ENCODE measurements around the gene SMARCAL1. TPM values are rescaled to one million over a fixed set of nuclear protein-coding genes. Genes with fewer than 3 reads are reported as not detected.

Gene SMARCAL1
- total RNA-seq, 1 experiment from 2014 or later = 20.9 TPM

GRCh38 chr2:216505133-216506106 is 93.1 kb downstream of the SMARCAL1 start (continued):
- TF ChIP-seq ZNF281 (CRISPR knock-in tag; IDR thresholded peaks at IDR 0.05) = no peak
- TF ChIP-seq E2F4 (CRISPR knock-in tag; IDR thresholded peaks at IDR 0.05; ENCODE audit: borderline replicate concordance, low read depth) = no peak
- TF ChIP-seq HMGXB4 (CRISPR knock-in tag; IDR thresholded peaks at IDR 0.05) = no peak
- no peak for TF ChIP-seq KAT7 (CRISPR knock-in tag; IDR thresholded peaks at IDR 0.05; ENCODE audit: borderline replicate concordance)
- TF ChIP-seq JUN (CRISPR knock-in tag; IDR thresholded peaks at IDR 0.05) = no peak
- no peak for TF ChIP-seq USF1 (CRISPR knock-in tag; IDR thresholded peaks at IDR 0.05)
- TF ChIP-seq SMAD3 (CRISPR knock-in tag; IDR thresholded peaks at IDR 0.05; ENCODE audit: borderline replicate concordance) = no peak
- peak; percentile 56; the same call in 1 of the 2 replicates for TF ChIP-seq ZNF416 (CRISPR knock-in tag; IDR thresholded peaks at IDR 0.05)
- no peak for TF ChIP-seq ATF6 (CRISPR knock-in tag; IDR thresholded peaks at IDR 0.05)
- no peak for TF ChIP-seq ELF4 (CRISPR knock-in tag; IDR thresholded peaks at IDR 0.05; ENCODE audit: low read depth)
- TF ChIP-seq CDX4 (CRISPR knock-in tag; IDR thresholded peaks at IDR 0.05; ENCODE audit: borderline replicate concordance) = no peak
- TF ChIP-seq NFYB (CRISPR knock-in tag; conservative IDR thresholded peaks at IDR 0.05; ENCODE audit: low read depth) = no peak
- no peak for TF ChIP-seq USF2 (CRISPR knock-in tag; IDR thresholded peaks at IDR 0.05)
- no peak for TF ChIP-seq E2F5 (CRISPR knock-in tag; IDR thresholded peaks at IDR 0.05)
- no peak for TF ChIP-seq ZNF121 (CRISPR knock-in tag; IDR thresholded peaks at IDR 0.05)
- peak; percentile 86 for TF ChIP-seq PRRX2 (CRISPR knock-in tag; IDR thresholded peaks at IDR 0.05)
- TF ChIP-seq HMGA2 (CRISPR knock-in tag; IDR thresholded peaks at IDR 0.05) = no peak
- no peak for TF ChIP-seq SOX15 (CRISPR knock-in tag; IDR thresholded peaks at IDR 0.05)
- 0 out of 2 replicates have a peak, but pooled peaks have one; percentile 12 for TF ChIP-seq GABPB1 (CRISPR knock-in tag; IDR thresholded peaks at IDR 0.05)
- TF ChIP-seq ZNF512 (CRISPR knock-in tag; IDR thresholded peaks at IDR 0.05; ENCODE audit: borderline replicate concordance) = no peak
- TF ChIP-seq ATF3 (CRISPR knock-in tag; conservative IDR thresholded peaks at IDR 0.05) = no peak
- no peak for TF ChIP-seq FOXK1 (CRISPR knock-in tag; IDR thresholded peaks at IDR 0.05)
- TF ChIP-seq ZNF317 (CRISPR knock-in tag; IDR thresholded peaks at IDR 0.05; ENCODE audit: borderline replicate concordance, low read depth) = no peak
- no peak for TF ChIP-seq FOXP1 (CRISPR knock-in tag; IDR thresholded peaks at IDR 0.05; ENCODE audit: borderline replicate concordance)
- no peak for TF ChIP-seq ETV6 (CRISPR knock-in tag; IDR thresholded peaks at IDR 0.05)
